ENCODE measurements around the gene MYO10. TPM values are rescaled to one million over a fixed set of nuclear protein-coding genes. Genes with fewer than 3 reads are reported as not detected.

The MYO10 gene
- total and polyA plus RNA-seq, 2 experiments from 2014 or later, result 119 to 276 TPM

GRCh38 chr5:16772556-16772955 is 163.5 kb downstream of the MYO10 start (continued):
- TF ChIP-seq REST (IDR thresholded peaks at IDR 0.05; ENCODE audit: unreplicated experiment), result no peak
- TF ChIP-seq ZNF114 (CRISPR knock-in tag; IDR thresholded peaks at IDR 0.05), result no peak
- TF ChIP-seq POLR2AphosphoS5 (IDR thresholded peaks at IDR 0.05; ENCODE audit: low read depth), result no peak
- no peak for TF ChIP-seq ZNF462 (CRISPR knock-in tag; IDR thresholded peaks at IDR 0.05)

GRCh38 chr5:16768184-16768583 is 167.9 kb downstream of the MYO10 start:
- Histone ChIP-seq H3K36me3 (ENCODE audit: insufficient read depth) (no peaks in the 10 kb centered on the region), H3K9me2 (ENCODE audit: insufficient read depth) (no peaks in the 10 kb centered on the region), H3K27ac (ENCODE audit: low read depth) (no peak overlapping the region), H3K79me2 (replicated peaks; ENCODE audit: insufficient read depth) (no peaks in the 10 kb centered on the region; the same call in 1 of the 2 replicates), H3F3A (replicated peaks; ENCODE audit: low read depth) (no peaks in the 10 kb centered on the region), H2AFZ (no peak overlapping the region), H4K20me1 (replicated peaks; ENCODE audit: insufficient read depth) (no peaks in the 10 kb centered on the region), H3K4me3 (no peak overlapping the region), H3K27me3 (ENCODE audit: insufficient read depth) (no peaks in the 10 kb centered on the region), H3K4me1 (ENCODE audit: insufficient read depth) (peaks cover 5% of the 10 kb centered on the region; the same call in 1 of the 2 replicates), H3K4me2 (no peak overlapping the region)
- Mint-ChIP-seq H3K36me3 (ENCODE audit: low read depth) (peaks cover 21% of the 10 kb centered on the region; the same call in 2 of the 3 replicates), H3K4me1 (peaks cover 7% of the 10 kb centered on the region), H3K4me3 (no peak overlapping the region), H3K27me3 (ENCODE audit: insufficient read depth, low read depth, poor library complexity) (no peaks in the 10 kb centered on the region), H3K9me3 (no peaks in the 10 kb centered on the region), H3K27ac (peak overlapping the region; percentile 52; the same call in 1 of the 2 replicates)
- DNase-seq (ENCODE audit: low spot score) (no peak), ATAC-seq (peak; percentile 52)
- TF ChIP-seq EZH2phosphoT487 (IDR thresholded peaks at IDR 0.05; ENCODE audit: unreplicated experiment), result no peak
- no peak for TF ChIP-seq CREB1 (CRISPR knock-in tag; IDR thresholded peaks at IDR 0.05; ENCODE audit: low read depth)

All from GM23338 (cell line).